AG04449 (cell line): ENCODE results near the gene MPZL2.

Source experiments
- CTCF ChIA-PET: fragments of 350-600 bp; formaldehyde crosslinking; extraction: SDS; loops from one replicate; lab custom pipeline; 2021; ENCODE audit warnings: antibody characterized with exemption; lab: Yijun Ruan, JAX
- POLR2A ChIA-PET: fragments of 400-600, 350-600 bp; formaldehyde crosslinking; extraction: SDS; loops from one replicate; lab custom pipeline; 2020; ENCODE audit warnings: antibody characterized with exemption, inconsistent platforms; lab: Yijun Ruan, JAX
- DNase-seq: peaks from one replicate; pipeline ENCODE4 v3.0.0-alpha.2; 2010; ENCODE audit warnings: low read depth, low spot score
- H3K4me3 ChIP-seq: 2 replicates; pipeline ENCODE4 v1.5.1; 2011; ENCODE audit warnings: low read depth, mild to moderate bottlenecking, control low read depth, low read length
- CTCF ChIP-seq: IDR thresholded peaks from one replicate; pipeline ENCODE4 v1.5.1; 2011; ENCODE audit warnings: mild to moderate bottlenecking, moderate library complexity, low read length, control low read depth, inconsistent platforms; ENCODE audit not compliant: insufficient read depth; ENCODE audit errors: missing control alignments

MPZL2 gene

GRCh38 chr11:118306556-118306955 lies 42.5 kb upstream of the MPZL2 start:
- CTCF ChIA-PET, result interaction anchor here (1.0 kb wide), 1 partner anchor 11 kb away, joined by 4 read pairs; no protein-coding TSS in a partner anchor
- no peak for TF ChIP-seq CTCF
- no peak for DNase-seq
- POLR2A ChIA-PET, result no interaction called here
- H3K4me3 ChIP-seq, result no peak overlapping the region

DNA sequence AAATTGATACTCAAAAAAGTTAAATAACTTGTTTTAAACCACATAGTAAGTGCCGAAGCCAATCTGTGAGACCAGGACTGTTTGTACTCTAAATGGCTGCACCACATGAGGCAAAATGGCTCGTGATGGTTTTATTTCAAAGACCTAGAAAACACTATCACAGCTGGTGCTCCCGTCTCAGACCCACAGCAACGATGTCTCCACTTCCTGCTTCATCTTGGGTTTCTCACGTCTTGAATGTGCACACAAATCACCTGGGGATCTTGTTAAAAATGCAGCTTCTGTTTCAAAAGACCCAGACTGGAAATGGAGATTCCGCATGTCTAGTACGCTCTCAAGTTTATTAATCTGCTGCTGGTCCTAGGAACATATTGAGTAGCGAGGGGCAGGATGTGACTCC lies 41.6 kb upstream of the MPZL2 start:
- no peak for DNase-seq
- H3K4me3 ChIP-seq, result no peak overlapping the region
- no peak for TF ChIP-seq CTCF
- POLR2A ChIA-PET, result no interaction called here
- CTCF ChIA-PET, result interaction anchor here (1.0 kb wide), 1 partner anchor 10 kb away, joined by 4 read pairs; no protein-coding TSS in a partner anchor

GRCh38 chr11:118304568-118305248 lies 40.6 kb upstream of the MPZL2 start, which contains the start of gene CD3E:
Gene CD3E (plus strand): TSS chr11:118304730. CDS start chr11:118304953, 223 bp downstream.
- no peak for TF ChIP-seq CTCF
- ChIA-PET CTCF (interaction anchor here (0.7 to 2.2 kb wide), 2 partner anchors 9 to 106 kb away, joined by 3 to 7 read pairs; no protein-coding TSS in a partner anchor), POLR2A (no interaction called here)
- DNase-seq, result no peak
- no peak within 1 kb of the TSS for H3K4me3 ChIP-seq

DNA sequence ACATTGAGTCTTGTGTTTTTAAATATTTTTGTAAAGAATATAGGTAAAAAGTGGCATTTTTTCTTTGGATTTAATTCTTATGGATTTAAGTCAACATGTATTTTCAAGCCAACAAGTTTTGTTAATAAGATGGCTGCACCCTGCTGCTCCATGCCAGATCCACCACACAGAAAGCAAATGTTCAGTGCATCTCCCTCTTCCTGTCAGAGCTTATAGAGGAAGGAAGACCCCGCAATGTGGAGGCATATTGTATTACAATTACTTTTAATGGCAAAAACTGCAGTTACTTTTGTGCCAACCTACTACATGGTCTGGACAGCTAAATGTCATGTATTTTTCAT lies 40.1 kb upstream of the MPZL2 start:
- no peak for DNase-seq
- CTCF ChIA-PET, result interaction anchor here (0.7 to 2.2 kb wide), 2 partner anchors 9 to 106 kb away, joined by 3 to 7 read pairs; no protein-coding TSS in a partner anchor
- TF ChIP-seq CTCF, result no peak
- POLR2A ChIA-PET, result no interaction called here
- no peak overlapping the region for H3K4me3 ChIP-seq

- H3K4me3 ChIP-seq, result no peak overlapping the region
- ChIA-PET POLR2A (no interaction called here), CTCF (no interaction called here)
- DNase-seq, result no peak
- no peak for TF ChIP-seq CTCF
Measured at GRCh38 chr11:118301600-118302195, 37.6 kb upstream of the MPZL2 start.

GRCh38 chr11:118295815-118296454 lies 31.8 kb upstream of the MPZL2 start:
- DNase-seq, result no peak
- ChIA-PET CTCF (interaction anchor here (0.6 to 2.1 kb wide), 17 partner anchors 8 to 1060 kb away, joined by 3 to 11 read pairs (median 4); partner anchors contain the start of gene MPZL2), POLR2A (no interaction called here)
- peak; percentile 34 for TF ChIP-seq CTCF
- no peak overlapping the region for H3K4me3 ChIP-seq
